DOHH2 (cell line): ENCODE results near the gene AP3B1.

Experiments
- H3F3A ChIP-seq: fragments of 200-600 bp; sonication (generic), shearing (Covaris generic); 2 replicates; pipeline ENCODE4 v1.6.0; 2016; ENCODE audit warnings: antibody characterized with exemption, mild to moderate bottlenecking; ENCODE audit not compliant: control insufficient read depth, insufficient read depth
- H3K27ac ChIP-seq: fragments of 200-600 bp; sonication (generic); 2 replicates; pipeline ENCODE4 v1.5.1; 2014; ENCODE audit warnings: low read depth, mild to moderate bottlenecking, low read length, moderate library complexity
- H3K27me3 ChIP-seq: fragments of 200-600 bp; sonication (generic); 2 replicates; pipeline ENCODE4 v1.6.1; 2014; ENCODE audit warnings: mild to moderate bottlenecking, low read length, mixed read lengths; ENCODE audit not compliant: control insufficient read depth
- H3K36me3 ChIP-seq: fragments of 200-600 bp; sonication (generic); 2 replicates; pipeline ENCODE4 v1.6.1; 2014; ENCODE audit warnings: mild to moderate bottlenecking, low read length, moderate library complexity, mixed read lengths; ENCODE audit not compliant: control insufficient read depth
- H3K4me1 ChIP-seq: fragments of 200-600 bp; sonication (generic); 2 replicates; pipeline ENCODE4 v1.6.1; 2014; ENCODE audit warnings: mild to moderate bottlenecking, low read length, mixed read lengths; ENCODE audit not compliant: control insufficient read depth
- H3K4me2 ChIP-seq: fragments of 200-600 bp; sonication (generic); 2 replicates; pipeline ENCODE4 v1.6.0; 2014; ENCODE audit warnings: mild to moderate bottlenecking, low read length, moderate library complexity
- H3K4me3 ChIP-seq: fragments of 200-600 bp; sonication (generic); 2 replicates; pipeline ENCODE4 v1.5.1; 2014; ENCODE audit warnings: mild to moderate bottlenecking, low read length, mixed read lengths
- H3K79me2 ChIP-seq: fragments of 200-600 bp; sonication (generic); 2 replicates; pipeline ENCODE4 v1.6.1; 2014; ENCODE audit warnings: mild to moderate bottlenecking, low read length, mixed read lengths; ENCODE audit not compliant: control insufficient read depth
- H3K9me2 ChIP-seq: fragments of 200-600 bp; sonication (generic); replicated peaks from 2 replicates; pipeline ENCODE4 v1.6.1; 2014; ENCODE audit warnings: mild to moderate bottlenecking, low read length, mixed read lengths; ENCODE audit not compliant: control insufficient read depth
- H3K9me3 ChIP-seq: fragments of 200-600 bp; sonication (generic); 2 replicates; pipeline ENCODE4 v1.6.1; 2014; ENCODE audit warnings: antibody characterized with exemption, low read length, mixed read lengths; ENCODE audit not compliant: control insufficient read depth, insufficient read depth
- H4K20me1 ChIP-seq: fragments of 200-600 bp; sonication (generic); 2 replicates; pipeline ENCODE4 v1.6.0; 2014; ENCODE audit warnings: low read depth, mild to moderate bottlenecking, antibody characterized with exemption, low read length, moderate library complexity; ENCODE audit not compliant: control insufficient read depth, insufficient read depth
- EZH2phosphoT487 ChIP-seq: fragments of 200-600 bp; sonication (generic); IDR thresholded peaks from 2 replicates; pipeline ENCODE4 v1.6.1; 2017; ENCODE audit warnings: borderline replicate concordance, mild to moderate bottlenecking, antibody characterized with exemption, low read length, moderate library complexity, mixed read lengths
- TF ChIP-seq, protein P1 (sequence below): fragments of 200-600 bp; sonication (generic); IDR thresholded peaks from one replicate; pipeline ENCODE4 v1.5.1; 2014; ENCODE audit warnings: antibody characterized with exemption, mild to moderate bottlenecking, low read depth, low read length; ENCODE audit not compliant: poor library complexity, severe bottlenecking

AP3B1 gene

GRCh38 chr5:78162253-78162862 is 132.1 kb downstream of the AP3B1 start:
- Histone ChIP-seq H3K4me1 (no peaks in the 10 kb centered on the region), H3K9me2 (no peaks in the 10 kb centered on the region), H3K4me3 (no peak overlapping the region), H4K20me1 (no peaks in the 10 kb centered on the region), H3K79me2 (no peaks in the 10 kb centered on the region), H3K4me2 (no peak overlapping the region), H3K36me3 (peaks cover 3% of the 10 kb centered on the region), H3K9me3 (no peaks in the 10 kb centered on the region), H3K27ac (no peak overlapping the region), H3F3A (peaks cover 10% of the 10 kb centered on the region; the same call in 1 of the 2 replicates), H3K27me3 (no peaks in the 10 kb centered on the region)
- no peak for TF ChIP-seq EZH2phosphoT487
- TF ChIP-seq, protein P1, sequence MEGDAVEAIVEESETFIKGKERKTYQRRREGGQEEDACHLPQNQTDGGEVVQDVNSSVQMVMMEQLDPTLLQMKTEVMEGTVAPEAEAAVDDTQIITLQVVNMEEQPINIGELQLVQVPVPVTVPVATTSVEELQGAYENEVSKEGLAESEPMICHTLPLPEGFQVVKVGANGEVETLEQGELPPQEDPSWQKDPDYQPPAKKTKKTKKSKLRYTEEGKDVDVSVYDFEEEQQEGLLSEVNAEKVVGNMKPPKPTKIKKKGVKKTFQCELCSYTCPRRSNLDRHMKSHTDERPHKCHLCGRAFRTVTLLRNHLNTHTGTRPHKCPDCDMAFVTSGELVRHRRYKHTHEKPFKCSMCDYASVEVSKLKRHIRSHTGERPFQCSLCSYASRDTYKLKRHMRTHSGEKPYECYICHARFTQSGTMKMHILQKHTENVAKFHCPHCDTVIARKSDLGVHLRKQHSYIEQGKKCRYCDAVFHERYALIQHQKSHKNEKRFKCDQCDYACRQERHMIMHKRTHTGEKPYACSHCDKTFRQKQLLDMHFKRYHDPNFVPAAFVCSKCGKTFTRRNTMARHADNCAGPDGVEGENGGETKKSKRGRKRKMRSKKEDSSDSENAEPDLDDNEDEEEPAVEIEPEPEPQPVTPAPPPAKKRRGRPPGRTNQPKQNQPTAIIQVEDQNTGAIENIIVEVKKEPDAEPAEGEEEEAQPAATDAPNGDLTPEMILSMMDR: peak; percentile 69

DNA sequence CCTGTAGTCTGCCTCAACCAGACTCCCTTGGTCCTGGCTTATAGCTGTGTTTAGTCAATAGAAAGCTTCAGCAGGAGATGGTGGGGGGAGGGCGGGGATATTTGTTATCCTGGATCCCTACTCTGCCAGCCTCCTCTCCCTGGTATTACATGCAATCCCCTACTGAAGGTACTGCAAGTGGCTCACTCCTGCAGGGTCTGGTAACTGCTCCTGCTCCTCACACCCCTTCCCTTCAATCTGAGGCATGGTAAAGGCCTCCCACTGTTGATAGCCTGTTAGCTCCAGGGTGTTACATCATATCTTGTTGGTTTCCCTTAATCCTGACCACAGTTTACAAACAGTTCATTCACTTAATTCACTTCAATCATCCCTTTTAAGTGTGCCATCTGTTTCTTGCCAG is 137.5 kb downstream of the AP3B1 start:
- Histone ChIP-seq H3K4me2 (no peak overlapping the region), H4K20me1 (no peaks in the 10 kb centered on the region), H3K27ac (no peak overlapping the region), H3K4me3 (no peak overlapping the region), H3K27me3 (no peaks in the 10 kb centered on the region), H3K79me2 (no peaks in the 10 kb centered on the region), H3K9me2 (no peaks in the 10 kb centered on the region), H3K4me1 (no peaks in the 10 kb centered on the region), H3K36me3 (peaks cover 30% of the 10 kb centered on the region), H3F3A (no peaks in the 10 kb centered on the region), H3K9me3 (no peaks in the 10 kb centered on the region)
- TF ChIP-seq EZH2phosphoT487: no peak
- TF ChIP-seq, protein P1: no peak

GRCh38 chr5:78151594-78152271 is 142.8 kb downstream of the AP3B1 start:
- H3K27ac ChIP-seq: no peak overlapping the region
- H4K20me1 ChIP-seq: no peaks in the 10 kb centered on the region
- TF ChIP-seq EZH2phosphoT487: no peak
- TF ChIP-seq, protein P1: no peak
- H3K4me1 ChIP-seq: no peaks in the 10 kb centered on the region
- no peaks in the 10 kb centered on the region for H3K79me2 ChIP-seq
- H3K9me2 ChIP-seq: no peaks in the 10 kb centered on the region
- H3K9me3 ChIP-seq: no peaks in the 10 kb centered on the region
- no peaks in the 10 kb centered on the region for H3K27me3 ChIP-seq
- H3K36me3 ChIP-seq: peaks cover 30% of the 10 kb centered on the region
- no peak overlapping the region for H3K4me3 ChIP-seq
- no peaks in the 10 kb centered on the region for H3F3A ChIP-seq
- no peak overlapping the region for H3K4me2 ChIP-seq
